NCI-H345 (cell line): Measurements from ENCODE around the gene IQSEC1.
A peak's percentile ranks its signal among the peaks of the same experiment; 100 is the strongest.

Source experiments
- DNase-seq: peaks from one replicate; lab custom pipeline; 2025; lab: John Stamatoyannopoulos, UW

Gene IQSEC1

DNA sequence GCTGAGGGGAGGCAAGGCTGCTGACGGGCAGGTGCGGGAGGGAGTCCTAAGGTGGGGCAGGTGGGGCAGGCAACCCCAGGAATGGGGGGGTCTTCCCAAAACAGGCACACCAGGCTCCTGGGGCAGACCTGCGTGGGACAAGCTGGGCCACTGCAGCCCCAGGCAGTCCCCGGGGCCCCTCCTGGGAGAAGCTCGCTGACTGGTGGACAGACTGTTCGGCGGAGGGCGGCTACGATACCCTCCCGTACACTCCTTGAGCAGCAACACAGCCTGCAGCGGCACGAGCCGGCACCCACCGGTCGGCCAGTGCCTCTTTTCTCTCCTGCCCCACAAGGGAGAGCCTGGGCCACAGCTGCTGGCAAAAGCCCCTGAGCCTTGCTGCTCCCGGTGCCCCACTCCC is 165.9 kb downstream of the IQSEC1 start:
- no peak for DNase-seq

DNA sequence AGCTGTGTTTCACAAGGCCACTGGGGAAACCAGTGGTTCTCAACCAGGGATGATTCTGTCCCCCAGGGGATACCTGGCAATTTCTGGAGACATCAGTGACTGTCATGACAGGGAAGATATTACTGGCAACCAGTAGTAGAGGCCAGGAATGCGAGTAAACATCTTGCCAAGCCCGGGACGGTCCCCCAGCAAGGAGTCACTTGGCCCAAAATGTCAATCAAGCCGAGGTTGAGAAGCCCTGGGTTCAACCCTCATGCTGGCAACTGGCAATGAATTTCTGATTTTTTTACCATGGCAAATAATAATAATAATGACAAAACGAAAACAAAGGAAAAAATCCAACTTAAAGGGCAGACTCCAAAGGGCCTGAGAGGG is 166.3 kb downstream of the IQSEC1 start:
- no peak for DNase-seq

DNA sequence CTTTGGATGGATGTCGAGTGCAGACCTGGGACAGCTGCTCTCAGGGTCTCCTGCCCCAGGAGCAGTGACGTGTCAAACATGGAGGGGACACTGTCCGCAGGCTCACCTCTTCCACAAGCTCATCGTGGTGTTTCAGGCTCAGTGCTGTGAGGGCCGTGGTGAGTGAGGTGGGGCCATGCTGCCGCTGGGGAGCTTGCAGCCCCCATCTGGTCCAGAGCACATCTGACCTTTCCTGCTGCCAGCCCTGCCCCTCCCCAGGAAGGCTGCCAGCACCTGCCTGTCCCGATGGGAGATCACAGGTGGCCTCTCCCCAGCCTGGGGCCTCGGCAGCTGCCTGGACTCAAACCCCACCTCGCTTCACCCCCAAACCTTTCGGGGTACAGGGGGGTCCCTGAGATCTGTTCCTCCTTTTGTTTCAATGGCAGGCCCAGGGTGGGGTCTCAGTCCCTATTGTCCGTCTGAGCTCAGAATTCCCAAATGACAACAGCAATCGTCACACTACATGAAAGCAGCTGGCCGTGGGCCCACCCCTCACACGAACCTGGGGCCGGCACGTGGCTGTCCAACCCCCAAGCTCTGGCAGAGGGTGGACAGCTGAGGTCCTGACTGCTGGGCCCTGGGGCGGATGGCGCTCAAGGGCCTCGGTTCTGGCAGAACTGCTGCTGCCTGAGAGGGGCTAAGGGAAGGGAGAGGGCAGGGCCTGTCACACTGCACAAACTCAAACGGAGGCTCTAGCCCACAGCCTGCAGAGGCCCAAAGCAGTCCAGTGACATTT is 166.9 kb downstream of the IQSEC1 start:
- DNase-seq, result no peak

DNA sequence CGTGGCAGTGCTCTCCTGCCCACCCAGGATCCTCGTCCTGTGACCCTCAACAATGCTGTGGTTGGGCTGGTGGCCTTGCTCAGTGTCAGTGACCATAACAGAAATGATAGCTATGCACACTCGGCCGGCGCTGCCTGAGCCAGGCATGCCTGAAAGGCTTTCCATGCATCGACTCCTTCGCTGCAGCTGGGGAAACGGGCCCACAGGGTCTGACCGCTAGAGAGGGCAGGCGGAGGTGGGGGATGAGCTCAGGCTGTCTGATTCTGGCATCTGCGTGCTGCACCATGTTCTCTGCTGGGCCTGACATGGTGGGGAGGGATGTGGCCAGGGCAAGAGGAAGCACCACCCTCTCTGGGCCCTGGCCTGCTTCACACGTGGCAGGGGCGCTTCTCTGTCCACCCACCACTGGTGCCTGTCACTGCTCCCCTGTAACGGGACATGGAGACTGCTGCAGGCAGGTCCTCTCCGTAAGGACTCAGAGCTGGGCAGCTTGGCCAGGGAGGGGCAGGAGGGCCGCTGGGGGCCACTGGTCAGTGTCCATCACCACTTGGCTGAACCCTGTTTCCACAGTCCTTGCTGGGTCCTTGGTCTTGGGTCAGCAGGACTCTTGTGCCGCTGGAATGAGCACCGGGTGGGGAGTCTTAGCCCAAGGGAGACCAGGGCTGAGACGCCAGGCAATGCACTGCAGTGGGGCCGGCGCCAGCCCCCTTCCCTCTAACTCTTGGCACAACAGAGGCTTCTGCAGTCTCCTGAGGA is 167.7 kb downstream of the IQSEC1 start:
- DNase-seq, result no peak

DNA sequence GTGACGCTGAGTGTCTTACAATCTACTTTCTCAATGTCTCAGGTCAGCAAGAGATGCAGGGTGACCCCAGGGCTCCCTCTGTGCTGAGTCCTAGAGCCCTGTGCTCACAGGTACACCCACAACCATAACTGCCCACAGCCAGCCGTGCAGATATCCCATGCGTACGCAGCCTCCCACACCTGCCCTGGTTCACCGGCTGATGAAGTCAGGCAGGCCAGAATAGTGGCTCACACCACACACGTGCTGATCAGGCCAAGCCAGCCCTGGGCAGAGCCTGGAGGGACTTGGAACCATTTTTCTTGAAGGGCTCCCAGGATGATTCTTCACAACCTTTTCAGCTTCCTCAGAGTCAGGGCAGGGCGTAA is 168.3 kb downstream of the IQSEC1 start:
- DNase-seq, result no peak

DNA sequence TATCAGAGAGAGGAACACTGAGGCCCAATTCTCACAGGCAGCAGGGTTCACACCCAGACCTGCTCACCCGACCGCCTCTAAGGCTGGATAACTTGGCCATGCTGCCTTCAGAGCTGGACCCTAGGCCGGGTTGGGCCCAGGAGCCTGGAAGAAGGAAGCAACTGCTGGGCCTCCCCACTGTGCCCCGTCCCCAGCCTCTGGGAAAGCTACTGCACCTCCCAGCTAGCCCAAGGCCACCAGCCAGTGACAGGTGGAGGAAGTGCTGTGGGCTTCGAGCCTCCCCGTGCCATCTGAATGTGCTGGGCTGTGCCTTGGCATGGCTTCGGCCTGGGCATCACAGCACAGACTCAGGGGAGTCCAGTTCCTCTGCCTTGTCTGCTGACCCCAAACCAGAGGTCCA is 169.3 kb downstream of the IQSEC1 start:
- no peak for DNase-seq

DNA sequence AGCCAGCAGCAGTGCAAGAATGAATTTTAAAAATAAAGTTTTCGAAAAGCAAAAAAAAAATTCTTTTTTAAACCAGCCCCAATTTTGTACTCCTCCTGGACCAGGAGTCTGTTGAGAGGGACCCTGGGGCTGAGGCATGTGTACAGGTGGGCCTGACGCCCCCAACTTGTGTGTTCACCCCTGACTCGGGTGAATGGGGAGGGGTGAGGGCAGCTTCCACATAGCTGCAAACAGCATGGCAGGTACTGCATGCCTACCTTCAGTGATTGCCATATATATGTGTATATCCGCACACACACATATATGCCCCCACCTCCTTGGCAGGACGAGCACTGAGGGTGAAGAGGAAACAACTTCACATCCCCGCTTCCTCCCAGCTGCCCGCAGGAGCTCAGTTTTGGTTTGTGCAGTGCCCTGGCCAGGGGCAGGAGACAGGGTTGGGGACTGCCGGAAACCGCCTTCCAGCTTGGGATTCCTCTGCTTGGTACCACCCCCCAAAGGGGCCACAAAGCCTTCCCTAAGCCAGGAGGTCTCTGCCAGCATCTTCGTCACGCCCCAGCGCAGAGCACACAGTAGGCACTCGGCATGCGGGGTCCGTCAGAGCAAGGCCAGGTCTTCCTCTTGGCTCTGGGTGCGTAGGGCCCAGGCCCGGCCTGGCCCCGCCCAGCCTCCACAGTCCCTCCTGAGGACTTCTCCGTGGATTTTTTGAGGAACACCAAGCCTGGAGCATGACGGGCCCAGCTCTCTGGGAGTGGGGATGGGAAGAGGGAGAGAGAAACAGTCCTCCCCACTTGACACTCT is 170.0 kb downstream of the IQSEC1 start:
- DNase-seq, result no peak

DNA sequence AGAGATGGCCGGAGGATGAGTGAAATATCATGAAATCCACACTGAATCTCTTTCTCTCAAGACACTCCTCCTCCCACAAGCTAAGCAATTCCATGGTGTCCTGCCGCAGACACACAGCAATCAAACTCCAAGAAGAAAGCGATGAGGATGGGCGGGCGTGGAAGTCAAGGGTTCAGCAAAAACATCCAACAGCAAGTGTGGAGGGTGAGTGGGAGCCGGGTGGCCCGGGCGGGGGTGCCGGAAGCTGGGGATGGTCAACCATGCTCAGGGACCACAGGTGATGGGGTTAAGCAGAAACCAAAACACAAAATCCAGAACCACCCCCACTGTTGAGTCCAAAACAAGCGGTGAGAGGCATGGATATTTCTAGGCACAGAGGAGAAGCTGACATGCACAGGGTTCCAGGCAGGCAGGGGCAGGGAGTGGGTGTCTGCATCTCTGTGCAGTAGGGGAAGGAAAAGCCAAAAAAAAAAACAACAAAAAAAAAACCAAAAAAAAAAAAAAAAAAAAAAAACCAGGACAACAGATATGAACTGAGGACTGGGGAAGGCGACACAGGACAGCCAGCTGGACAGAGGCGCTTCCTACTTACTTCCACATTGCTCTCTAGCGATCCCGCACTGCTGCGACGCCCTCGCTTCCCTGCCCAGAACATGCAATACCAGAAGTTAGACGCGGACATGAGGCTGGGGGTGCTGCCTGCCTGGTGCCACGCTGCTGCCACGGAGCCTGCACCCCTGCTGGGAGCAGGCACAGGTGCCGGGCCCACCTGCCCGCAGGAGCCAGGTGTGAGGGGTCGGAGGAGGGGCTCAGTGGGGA is 170.8 kb downstream of the IQSEC1 start:
- DNase-seq, result no peak

DNA sequence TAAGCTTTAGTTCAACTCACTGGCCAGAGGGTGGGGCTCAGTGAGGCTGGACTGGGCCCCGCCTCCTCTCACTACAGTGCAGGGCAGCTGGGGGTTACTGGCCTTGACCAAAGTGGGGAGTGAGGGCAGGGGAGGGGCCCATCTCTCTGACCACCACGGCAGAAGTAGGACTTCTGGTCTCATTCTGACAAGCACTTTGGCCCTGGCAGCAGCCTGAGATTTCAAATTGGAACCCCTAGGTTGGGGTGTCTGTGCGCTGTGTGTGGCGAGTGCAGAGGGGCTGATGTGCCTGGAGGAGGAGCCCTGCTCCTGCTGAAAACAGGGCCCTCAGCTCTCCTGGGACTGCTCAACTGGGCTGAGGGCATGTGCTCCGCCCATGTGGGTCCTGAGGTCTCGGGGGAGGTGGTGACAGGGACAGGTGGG is 171.6 kb downstream of the IQSEC1 start:
- DNase-seq, result no peak

DNA sequence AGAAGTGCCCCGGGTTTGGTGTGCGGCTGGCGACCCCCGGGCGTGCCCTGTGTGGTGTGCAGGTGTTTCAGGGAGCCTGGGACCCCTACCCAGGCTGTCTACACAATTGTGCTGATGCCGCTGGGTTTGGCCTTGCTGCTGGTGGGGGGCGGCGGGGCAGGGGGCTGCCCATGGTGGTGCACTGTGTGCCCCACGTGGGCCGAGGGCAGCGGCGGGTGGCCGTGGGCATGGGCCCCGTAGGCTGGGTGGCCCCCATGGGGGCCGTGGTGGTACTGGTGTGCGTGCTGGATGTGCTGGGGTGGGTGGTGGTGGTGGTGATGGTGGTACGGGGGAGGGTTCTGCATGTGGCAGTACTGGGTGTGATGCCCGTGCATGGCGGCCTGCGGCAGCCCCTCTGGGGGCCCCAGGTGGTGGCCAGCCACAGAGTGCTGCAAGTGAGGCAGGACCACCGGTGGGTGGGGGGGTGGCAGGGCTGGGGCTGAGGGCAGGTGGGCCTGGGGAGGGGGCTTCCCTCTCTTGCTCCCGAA is 172.3 kb downstream of the IQSEC1 start:
- no peak for DNase-seq

DNA sequence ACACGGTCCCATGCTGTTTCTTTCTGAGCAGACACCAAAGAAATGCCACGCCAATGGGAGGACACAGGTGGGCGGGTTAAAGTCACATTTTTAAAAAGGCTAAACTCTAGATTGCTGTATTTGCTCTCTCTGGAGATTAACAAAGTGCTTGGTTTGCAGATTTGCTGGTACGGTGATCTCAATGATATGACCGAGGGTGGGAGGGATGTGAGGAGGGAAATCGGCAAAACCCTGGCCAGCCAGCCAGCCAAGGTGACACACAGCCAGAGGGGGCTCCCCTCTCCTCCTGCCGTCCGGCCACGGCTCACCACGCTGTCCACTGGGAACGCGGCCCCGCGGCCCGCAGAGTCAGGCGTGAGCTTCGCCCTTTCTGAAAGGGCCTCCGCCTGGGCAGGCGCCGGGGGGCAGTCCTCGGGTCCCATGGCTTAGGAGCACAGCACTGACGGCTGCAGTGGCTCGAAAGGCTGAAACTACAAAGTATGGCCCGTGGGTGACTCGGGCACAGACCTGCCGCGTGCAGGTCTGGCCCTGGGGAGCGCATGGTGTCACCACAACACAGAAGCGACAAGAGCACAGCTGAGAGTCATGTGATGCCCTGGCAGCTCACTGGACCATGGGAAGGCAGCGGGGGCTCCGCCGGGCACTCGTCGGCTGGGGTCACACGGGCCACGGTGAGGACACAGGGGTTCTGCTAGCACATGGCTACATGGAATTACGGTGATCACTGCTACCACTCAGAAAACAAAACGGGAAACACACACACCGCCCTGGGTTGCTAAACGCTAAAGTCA is 174.1 kb downstream of the IQSEC1 start:
- DNase-seq, result no peak

DNA sequence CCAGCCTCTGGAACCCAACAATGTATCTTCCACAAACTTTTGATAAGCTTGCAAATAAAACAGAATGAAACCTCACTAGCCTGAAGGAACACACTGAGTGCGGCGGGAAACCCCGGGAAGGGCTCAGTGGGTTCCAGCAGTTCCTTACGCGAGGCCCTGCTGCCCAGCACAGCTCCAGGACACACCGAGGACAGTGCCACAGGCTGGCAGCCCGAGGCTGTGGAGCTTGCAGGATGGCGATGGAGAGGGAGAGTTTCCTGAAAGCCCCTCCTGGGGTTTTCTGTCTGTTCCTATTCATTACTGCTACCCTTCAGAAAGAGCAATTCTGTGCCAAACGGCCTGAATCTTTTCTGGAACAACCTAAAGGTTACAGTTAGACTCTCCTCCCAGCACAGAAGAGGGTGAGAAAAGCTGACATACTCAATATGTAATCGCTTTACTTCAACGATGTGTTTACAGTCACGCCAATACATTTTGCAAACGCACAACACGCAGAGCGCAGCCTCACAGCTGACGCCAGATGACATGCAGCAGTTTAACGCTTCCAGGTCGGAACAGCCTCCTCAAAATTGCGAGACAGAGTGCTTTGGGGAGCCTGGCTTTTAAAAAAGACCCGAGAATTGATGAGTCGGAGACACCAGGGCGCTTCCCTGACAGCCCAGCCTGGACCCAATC is 174.8 kb downstream of the IQSEC1 start:
- DNase-seq, result peak; percentile 32

DNA sequence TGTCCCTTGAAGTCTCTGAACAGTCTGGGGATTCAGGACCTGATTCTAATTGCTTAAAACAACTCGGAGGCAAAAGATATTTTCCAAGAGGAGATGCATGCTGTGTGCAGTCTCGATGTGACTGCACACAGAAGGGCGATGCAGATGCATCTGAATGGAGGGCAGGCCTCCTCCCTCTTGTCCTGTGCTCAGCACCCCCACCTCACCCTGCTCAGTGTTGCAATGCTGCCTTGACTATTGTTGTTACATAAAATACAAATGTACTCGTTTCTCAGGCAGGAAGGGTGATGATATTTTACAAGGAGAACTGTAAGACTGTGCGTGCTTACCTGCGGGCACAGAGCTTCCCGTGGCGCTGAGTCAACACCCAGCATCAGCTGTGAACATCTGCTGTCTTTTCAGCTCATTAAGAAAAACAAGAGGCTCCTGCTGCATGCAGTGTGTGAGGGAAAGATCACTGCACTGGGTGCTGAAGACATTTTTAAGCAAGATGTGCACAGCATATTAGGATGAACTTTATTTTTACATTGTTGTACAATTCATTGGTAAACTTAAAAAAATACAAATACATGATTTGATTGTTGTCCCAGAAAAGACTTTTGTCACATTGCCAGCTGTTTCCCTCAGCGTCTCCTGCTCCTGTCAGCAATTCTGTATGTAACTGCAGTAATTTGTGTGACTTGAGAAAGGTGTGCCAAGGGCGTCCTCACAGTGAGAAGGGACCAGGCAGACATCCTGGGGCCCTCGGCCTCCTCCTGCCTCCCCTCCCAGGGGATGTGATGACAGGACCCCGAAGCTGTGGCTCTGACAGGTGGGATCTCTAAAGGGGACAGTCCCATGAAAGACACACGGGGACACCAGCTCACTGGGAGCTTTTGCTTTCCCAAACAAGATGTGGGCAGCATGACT is 175.6 kb downstream of the IQSEC1 start:
- peak; percentile 60 for DNase-seq

DNA sequence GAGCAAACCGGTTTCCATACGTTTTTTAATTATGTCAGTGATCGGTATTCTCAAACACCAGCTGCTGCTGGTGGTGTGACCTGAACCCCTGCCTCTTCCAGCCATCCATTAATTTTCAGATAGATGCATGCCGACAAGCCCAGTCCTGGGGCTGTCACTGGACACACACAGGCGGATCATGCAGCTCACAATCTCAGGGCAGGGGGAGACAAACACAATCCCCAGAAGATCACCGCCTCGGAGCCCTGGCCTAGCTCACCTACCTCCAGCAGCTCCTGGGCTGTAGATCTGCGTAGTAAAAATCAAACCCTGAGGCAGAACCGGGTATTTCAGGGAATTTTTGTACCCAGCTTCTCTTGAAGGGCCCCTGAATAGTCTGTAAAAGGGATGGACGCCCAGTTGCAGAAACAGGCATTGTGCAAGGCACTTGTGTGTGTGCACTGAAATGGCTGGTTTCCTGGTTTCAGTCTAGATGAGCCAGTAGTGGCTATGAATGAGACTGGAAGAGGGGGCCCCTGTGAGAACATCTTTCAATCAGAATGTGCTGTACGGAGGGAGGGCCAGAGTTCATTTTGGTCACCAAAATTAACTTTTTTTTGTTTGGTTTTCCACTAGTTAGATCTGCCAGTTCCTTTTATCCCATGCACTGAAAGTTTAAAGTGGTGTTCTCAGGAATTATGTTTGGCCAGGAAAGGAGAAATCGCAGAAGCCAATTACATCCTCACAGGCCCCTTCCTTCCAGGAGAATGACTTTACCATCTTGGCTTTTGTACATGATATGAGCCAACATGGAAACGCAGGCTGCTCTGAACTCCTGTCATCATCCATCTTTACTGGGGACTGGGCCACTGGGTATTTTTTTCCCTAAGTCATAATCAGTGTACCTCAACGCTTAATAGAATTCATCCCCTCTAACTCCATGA is 176.9 kb downstream of the IQSEC1 start:
- DNase-seq, result no peak

DNA sequence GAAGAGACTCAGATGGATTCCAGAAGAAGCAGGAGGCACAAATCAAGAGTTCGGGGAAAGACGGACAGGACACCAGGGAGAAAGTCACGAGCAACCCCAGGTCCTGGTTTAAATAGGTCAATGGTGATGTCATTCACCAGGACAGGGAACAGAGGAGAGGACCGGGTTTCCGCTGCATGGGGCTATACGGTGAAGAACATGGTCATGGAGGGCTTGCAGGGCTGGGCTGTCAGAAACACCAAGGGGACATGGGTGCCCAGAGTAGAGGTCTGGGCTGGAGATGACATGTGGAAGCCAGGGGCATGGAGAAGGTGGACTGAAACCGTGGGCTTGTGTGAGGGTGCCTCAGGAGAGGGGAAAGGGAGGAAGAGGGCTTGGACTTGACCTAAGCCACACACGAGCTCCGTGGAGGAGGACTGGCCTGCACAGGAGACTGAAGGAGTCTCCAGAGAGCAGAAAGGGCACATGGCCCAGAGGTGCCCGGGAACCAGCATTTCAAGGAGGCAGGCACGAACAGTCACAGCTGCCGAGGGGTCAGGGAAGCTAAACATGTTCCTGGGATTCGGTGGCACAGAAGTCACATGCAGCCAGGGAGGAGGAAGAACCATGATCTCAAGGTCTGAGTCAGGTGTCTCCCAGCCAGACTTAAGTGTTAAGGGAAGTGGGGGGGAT is 177.7 kb downstream of the IQSEC1 start:
- DNase-seq, result no peak

DNA sequence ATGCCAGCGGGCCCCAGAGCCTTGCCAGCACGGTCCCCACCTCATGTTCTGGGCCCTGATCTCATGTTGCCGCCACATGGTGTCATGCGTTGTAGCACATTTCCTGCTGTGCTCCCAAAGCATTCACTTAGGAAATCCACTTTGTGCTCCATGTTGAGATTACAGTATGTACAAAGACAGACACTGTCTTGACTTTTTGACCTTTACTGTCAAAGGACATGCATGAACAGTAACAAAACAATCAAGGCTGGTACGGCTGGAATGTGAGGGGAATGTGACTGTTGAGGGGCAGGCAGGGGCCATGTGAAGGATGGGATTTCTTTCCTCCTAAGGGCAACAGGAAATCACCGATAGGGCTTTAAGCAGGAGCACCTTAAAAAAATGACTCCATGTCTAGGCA is 178.6 kb downstream of the IQSEC1 start:
- DNase-seq, result no peak

DNA sequence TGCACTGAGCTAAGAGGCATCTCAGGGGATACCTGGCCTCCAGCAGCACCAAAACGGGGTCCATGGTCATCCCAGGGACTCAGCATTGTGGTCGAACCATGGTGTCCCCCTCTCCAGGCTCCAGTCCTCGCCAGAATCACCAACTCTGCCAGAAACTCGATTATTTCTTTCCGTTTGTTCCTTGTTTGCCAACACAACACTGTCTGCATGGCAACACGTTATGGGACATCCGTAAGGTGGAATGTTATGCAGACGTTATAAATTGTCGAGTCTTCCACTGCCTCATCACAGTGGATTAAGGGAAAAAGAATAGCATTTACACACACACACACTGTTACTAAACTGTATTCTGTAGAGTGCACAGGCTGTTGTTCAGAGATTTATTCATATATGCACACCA is 179.4 kb downstream of the IQSEC1 start:
- no peak for DNase-seq

DNA sequence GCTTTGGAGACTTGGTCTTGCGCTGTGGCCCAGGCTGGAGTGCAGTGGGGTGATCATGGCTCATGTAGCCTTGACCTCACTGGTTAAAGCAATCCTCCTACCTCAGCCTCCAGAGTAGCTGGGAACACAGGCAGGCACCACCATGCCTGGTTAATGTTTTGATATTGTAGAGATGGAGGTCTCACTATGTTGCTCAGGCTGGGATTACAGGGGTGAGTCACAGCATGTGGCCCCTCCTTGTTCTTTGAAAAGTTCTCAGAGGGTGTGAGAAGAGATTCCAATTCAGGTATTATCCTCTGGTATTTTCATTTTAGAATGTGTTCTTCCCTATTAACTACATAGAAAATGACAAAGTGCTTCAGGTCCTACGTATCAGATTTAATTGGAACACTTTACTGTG is 180.0 kb downstream of the IQSEC1 start:
- no peak for DNase-seq
